Fibroblast of lung (primary cell): ENCODE measurements around the gene NR2F2.

Experiments
- CTCF ChIP-seq, 2 donors: IDR thresholded peaks in 1 of 2; conservative IDR thresholded peaks in 1 of 2; 1 replicate in 1 of 2; 2 replicates in 1 of 2; pipeline ENCODE4 v1.5.1; 2011 to 2012; ENCODE audit warnings: low read length in 2 of 2, control low read depth in 1 of 2, inconsistent platforms in 1 of 2, low read depth in 1 of 2, mild to moderate bottlenecking in 1 of 2
- EZH2 ChIP-seq: IDR thresholded peaks from 2 replicates; pipeline ENCODE4 v1.5.1; 2012; ENCODE audit warnings: low read length, control low read depth, mild to moderate bottlenecking; ENCODE audit errors: missing control alignments

GRCh38 chr15:96290679-96291078, 39.8 kb upstream of the NR2F2 start:
- TF ChIP-seq CTCF (conservative IDR thresholded peaks at IDR 0.05 in 1 of 2, IDR thresholded peaks at IDR 0.05 in 1 of 2; ENCODE audit: low read depth in 1 of 2, low read length in 2 of 2) (no peak), EZH2 (no peak)
